Measurements from ENCODE around the gene PDE4C.
A peak's percentile ranks its signal among the peaks of the same experiment; 100 is the strongest.

Gene PDE4C

DNA sequence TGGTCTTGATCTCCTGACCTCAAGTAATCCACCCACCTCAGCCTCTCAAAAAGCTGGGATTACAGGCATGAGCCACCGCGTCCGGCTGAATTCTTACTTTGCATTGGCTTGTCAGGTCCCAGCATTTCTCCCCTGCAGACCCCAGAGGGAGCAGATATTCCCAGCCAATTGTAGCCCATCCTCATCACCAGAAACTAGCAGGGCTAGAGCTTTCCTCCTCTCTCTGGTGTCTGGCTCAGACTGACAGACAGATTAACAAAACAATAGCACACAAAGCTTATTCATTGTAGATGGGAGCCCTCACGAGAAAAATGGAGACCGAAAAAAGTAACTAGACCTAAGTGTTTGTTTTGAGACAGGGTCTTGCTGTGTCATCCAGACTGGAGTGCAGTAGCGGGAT lies 40.7 kb downstream of the PDE4C start:
- Histone ChIP-seq H3K27ac (no peak overlapping the region), H3K4me1 (no peaks in the 10 kb centered on the region), H3K9me3 (no peaks in the 10 kb centered on the region), H3K4me3 (no peak overlapping the region), H3K27me3 (peaks cover 0 to 23% of the 10 kb centered on the region in 2 donors), H3K36me3 (no peaks in the 10 kb centered on the region)
- no peak for TF ChIP-seq CTCF (IDR thresholded peaks at IDR 0.05)
- no peak for DNase-seq
- intact Hi-C loops (cut with DNase I; ENCODE audit: low total_unique reads), result no loop called here

DNA sequence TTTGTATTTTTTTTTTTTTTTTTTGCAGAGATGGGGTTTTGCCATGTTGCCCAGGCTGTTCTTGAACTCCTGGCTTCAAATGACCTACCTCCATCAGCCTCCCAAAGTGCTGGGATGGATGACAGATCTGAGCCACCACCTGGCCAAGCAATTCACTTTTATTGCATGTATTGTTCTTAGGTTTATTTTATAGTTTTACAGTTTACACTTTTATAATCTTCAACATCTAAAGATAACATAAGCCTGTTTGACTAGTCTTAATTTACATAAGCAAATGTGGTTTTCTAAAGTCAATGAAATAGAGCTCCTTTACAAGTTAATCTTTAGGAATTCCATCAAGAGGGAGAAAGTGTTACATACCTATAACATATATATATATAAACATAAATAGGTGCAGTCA lies 42.7 kb downstream of the PDE4C start:
- no peak overlapping the region for H3K4me3 ChIP-seq
- H3K4me1 ChIP-seq, result no peaks in the 10 kb centered on the region
- intact Hi-C loops (cut with DNase I; ENCODE audit: low total_unique reads), result no loop called here
- no peaks in the 10 kb centered on the region for H3K9me3 ChIP-seq
- H3K27ac ChIP-seq, result no peak overlapping the region
- TF ChIP-seq CTCF (IDR thresholded peaks at IDR 0.05), result no peak
- peaks cover 0 to 23% of the 10 kb centered on the region in 2 donors for H3K27me3 ChIP-seq
- H3K36me3 ChIP-seq, result no peaks in the 10 kb centered on the region
- DNase-seq, result no peak

DNA sequence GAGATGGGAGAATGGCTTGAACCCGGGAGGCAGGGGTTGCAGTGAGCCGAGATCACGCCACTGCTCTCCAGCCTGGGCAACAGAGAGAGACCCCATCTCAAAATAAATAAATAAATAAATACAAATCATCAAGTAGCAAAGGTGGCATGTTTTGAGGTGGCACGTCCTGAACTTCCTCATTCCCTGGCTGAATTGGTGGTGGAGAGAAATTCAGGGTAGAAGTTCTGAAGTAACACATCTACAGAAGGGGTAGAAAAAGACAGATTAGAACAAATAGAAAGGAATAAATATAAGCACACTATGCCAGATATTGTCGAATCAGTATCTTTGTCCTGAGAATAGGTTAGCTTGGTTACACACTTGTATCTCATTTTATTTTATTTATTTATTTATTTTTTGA lies 46.3 kb downstream of the PDE4C start:
- H3K36me3 ChIP-seq, result no peaks in the 10 kb centered on the region
- H3K4me1 ChIP-seq, result no peaks in the 10 kb centered on the region
- no peaks in the 10 kb centered on the region for H3K9me3 ChIP-seq
- peaks cover 0 to 14% of the 10 kb centered on the region in 2 donors for H3K27me3 ChIP-seq
- DNase-seq, result no peak
- intact Hi-C loops (cut with DNase I; ENCODE audit: low total_unique reads), result no loop called here
- TF ChIP-seq CTCF (IDR thresholded peaks at IDR 0.05), result no peak
- H3K4me3 ChIP-seq, result no peak overlapping the region
- no peak overlapping the region for H3K27ac ChIP-seq

- intact Hi-C loops (cut with DNase I; ENCODE audit: low total_unique reads), result no loop called here
- no peaks in the 10 kb centered on the region for H3K9me3 ChIP-seq
- H3K27me3 ChIP-seq, result peaks cover 0 to 7% of the 10 kb centered on the region in 2 donors
- DNase-seq, result no peak
- TF ChIP-seq CTCF (IDR thresholded peaks at IDR 0.05), result no peak
- no peak overlapping the region for H3K27ac ChIP-seq
- H3K4me3 ChIP-seq, result no peak overlapping the region
- no peaks in the 10 kb centered on the region for H3K36me3 ChIP-seq
- peaks cover 0 to 17% (median 11%) of the 10 kb centered on the region in 4 donors for H3K4me1 ChIP-seq
These were observed 49.6 kb downstream of the PDE4C start for GRCh38 chr19:18176367-18177310.

GRCh38 chr19:18174983-18175382 lies 51.3 kb downstream of the PDE4C start:
- Histone ChIP-seq H3K36me3 (no peaks in the 10 kb centered on the region), H3K9me3 (no peaks in the 10 kb centered on the region), H3K27me3 (peaks cover 0 to 4% of the 10 kb centered on the region in 2 donors), H3K4me3 (peak overlapping the region; percentile 56 to 61), H3K4me1 (peaks cover 0 to 17% (median 11%) of the 10 kb centered on the region in 4 donors), H3K27ac (no peak overlapping the region)
- intact Hi-C loops (cut with DNase I; ENCODE audit: low total_unique reads), result no loop called here
- no peak for DNase-seq
- no peak for TF ChIP-seq CTCF (IDR thresholded peaks at IDR 0.05)

All from tibial artery (tissue), 4 donors.